Nephron (organoid): ENCODE measurements around the gene IPCEF1.

Experiments
- H3K27ac Mint-ChIP-seq, 3 experiments: 2 replicates each; pipeline ENCODE4 v1.8.0; 2020; ENCODE audit warnings: mixed read lengths in 3 of 3, mild to moderate bottlenecking in 2 of 3, moderate library complexity in 1 of 3
- H3K27me3 Mint-ChIP-seq: 2 replicates; pipeline ENCODE4 v1.8.0; 2021; ENCODE audit warnings: low read depth, mild to moderate bottlenecking, moderate library complexity, mixed read lengths
- H3K36me3 Mint-ChIP-seq: 2 replicates; pipeline ENCODE4 v1.8.0; 2020; ENCODE audit warnings: low read depth, mixed read lengths
- H3K4me1 Mint-ChIP-seq: 2 replicates; pipeline ENCODE4 v1.8.0; 2020; ENCODE audit warnings: mixed read lengths
- H3K4me3 Mint-ChIP-seq, 3 experiments: 2 replicates each; pipeline ENCODE4 v1.8.0; 2020; ENCODE audit warnings: mild to moderate bottlenecking in 3 of 3, mixed read lengths in 3 of 3, moderate library complexity in 2 of 3
- H3K9me3 Mint-ChIP-seq: 2 replicates; pipeline ENCODE4 v1.8.0; 2020; ENCODE audit warnings: mixed read lengths
- TF ChIP-seq, protein P1 (sequence below), 3 experiments: fragments of 200-600 bp; sonication (generic); IDR thresholded peaks; one replicate each; pipeline ENCODE4 v1.5.0; 2021; ENCODE audit warnings: antibody characterized with exemption in 3 of 3; ENCODE audit not compliant: unreplicated experiment in 3 of 3

The IPCEF1 gene

DNA sequence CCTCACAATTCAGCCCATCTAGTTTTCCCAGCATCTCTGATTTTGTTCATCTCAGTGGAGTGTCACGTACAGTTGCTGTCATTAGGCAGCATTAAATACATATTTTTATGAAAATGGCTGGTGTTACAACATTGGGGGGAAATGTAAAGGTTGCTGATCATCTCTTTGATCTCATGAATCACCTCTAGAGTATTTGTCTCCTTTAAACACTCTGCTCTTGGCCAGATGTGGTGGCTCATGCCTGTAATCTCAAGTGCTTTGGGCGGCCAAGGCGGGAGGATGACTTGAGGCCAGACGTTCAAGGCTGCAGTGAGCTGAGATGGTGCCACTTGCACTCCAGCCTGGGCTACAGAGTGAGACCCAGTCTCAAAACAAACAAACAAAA is 128.1 kb downstream of the IPCEF1 start:
- no peaks in the 10 kb centered on the region for H3K36me3 Mint-ChIP-seq
- no peak overlapping the region for H3K27ac Mint-ChIP-seq
- TF ChIP-seq, protein P1, sequence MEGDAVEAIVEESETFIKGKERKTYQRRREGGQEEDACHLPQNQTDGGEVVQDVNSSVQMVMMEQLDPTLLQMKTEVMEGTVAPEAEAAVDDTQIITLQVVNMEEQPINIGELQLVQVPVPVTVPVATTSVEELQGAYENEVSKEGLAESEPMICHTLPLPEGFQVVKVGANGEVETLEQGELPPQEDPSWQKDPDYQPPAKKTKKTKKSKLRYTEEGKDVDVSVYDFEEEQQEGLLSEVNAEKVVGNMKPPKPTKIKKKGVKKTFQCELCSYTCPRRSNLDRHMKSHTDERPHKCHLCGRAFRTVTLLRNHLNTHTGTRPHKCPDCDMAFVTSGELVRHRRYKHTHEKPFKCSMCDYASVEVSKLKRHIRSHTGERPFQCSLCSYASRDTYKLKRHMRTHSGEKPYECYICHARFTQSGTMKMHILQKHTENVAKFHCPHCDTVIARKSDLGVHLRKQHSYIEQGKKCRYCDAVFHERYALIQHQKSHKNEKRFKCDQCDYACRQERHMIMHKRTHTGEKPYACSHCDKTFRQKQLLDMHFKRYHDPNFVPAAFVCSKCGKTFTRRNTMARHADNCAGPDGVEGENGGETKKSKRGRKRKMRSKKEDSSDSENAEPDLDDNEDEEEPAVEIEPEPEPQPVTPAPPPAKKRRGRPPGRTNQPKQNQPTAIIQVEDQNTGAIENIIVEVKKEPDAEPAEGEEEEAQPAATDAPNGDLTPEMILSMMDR (IDR thresholded peaks at IDR 0.05; ENCODE audit: unreplicated experiment in 3 of 3) = no peak
- peaks cover 4% of the 10 kb centered on the region for H3K27me3 Mint-ChIP-seq
- H3K9me3 Mint-ChIP-seq = no peaks in the 10 kb centered on the region
- H3K4me3 Mint-ChIP-seq = no peak overlapping the region
- H3K4me1 Mint-ChIP-seq = no peaks in the 10 kb centered on the region

DNA sequence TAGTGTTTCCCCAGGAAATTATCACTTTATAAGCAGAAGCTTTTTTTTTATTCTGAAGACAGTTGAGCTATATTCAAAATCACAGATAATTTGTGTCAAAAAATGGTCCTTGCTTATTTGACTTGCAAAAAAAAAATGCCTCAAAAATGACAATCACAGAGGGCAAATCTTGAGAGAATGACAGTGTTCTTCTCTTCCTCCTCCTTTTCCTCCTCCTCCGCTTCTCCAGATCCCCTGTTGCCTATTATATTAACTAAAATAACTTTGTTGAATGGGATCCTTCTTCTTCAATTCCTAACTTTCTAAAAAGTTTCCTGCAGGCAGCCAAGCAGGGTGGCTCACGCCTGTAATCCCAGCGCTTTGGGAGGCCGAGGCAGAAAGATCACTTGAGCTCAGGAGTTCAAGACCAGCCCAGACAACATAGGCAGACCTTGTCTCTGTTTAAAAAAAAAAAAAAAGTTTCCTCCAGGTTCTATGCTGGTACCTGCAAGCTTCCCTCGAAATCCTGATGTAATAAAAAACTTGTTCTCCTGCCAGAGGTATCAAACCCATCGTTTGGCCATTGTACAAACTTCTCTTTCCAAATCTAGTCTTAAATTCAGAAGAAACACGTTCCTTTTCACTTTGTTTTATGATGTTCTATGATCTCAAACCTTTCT is 128.6 kb downstream of the IPCEF1 start:
- no peaks in the 10 kb centered on the region for H3K9me3 Mint-ChIP-seq
- TF ChIP-seq, protein P1 (IDR thresholded peaks at IDR 0.05; ENCODE audit: unreplicated experiment in 3 of 3) = no peak
- H3K27ac Mint-ChIP-seq = no peak overlapping the region
- H3K4me3 Mint-ChIP-seq = no peak overlapping the region
- no peaks in the 10 kb centered on the region for H3K4me1 Mint-ChIP-seq
- H3K27me3 Mint-ChIP-seq = peaks cover 4% of the 10 kb centered on the region
- H3K36me3 Mint-ChIP-seq = no peaks in the 10 kb centered on the region

- H3K27me3 Mint-ChIP-seq = peaks cover 4% of the 10 kb centered on the region
- H3K9me3 Mint-ChIP-seq = no peaks in the 10 kb centered on the region
- H3K4me1 Mint-ChIP-seq = no peaks in the 10 kb centered on the region
- TF ChIP-seq, protein P1 (IDR thresholded peaks at IDR 0.05; ENCODE audit: unreplicated experiment in 3 of 3) = no peak
- H3K27ac Mint-ChIP-seq = no peak overlapping the region
- no peaks in the 10 kb centered on the region for H3K36me3 Mint-ChIP-seq
- H3K4me3 Mint-ChIP-seq = no peak overlapping the region
These were observed 130.1 kb downstream of the IPCEF1 start for GRCh38 chr6:154226461-154226860.

GRCh38 chr6:154223296-154223695 is 133.3 kb downstream of the IPCEF1 start:
- peaks cover 6% of the 10 kb centered on the region for H3K4me1 Mint-ChIP-seq
- no peaks in the 10 kb centered on the region for H3K36me3 Mint-ChIP-seq
- peaks cover 4% of the 10 kb centered on the region for H3K27me3 Mint-ChIP-seq
- TF ChIP-seq, protein P1 (IDR thresholded peaks at IDR 0.05; ENCODE audit: unreplicated experiment in 3 of 3) = no peak
- H3K4me3 Mint-ChIP-seq = no peak overlapping the region
- H3K9me3 Mint-ChIP-seq = no peaks in the 10 kb centered on the region
- H3K27ac Mint-ChIP-seq = no peak overlapping the region

- peaks cover 12% of the 10 kb centered on the region for H3K4me1 Mint-ChIP-seq
- no peak overlapping the region for H3K4me3 Mint-ChIP-seq
These were observed 133.9 kb downstream of the IPCEF1 start for GRCh38 chr6:154222716-154223115.

DNA sequence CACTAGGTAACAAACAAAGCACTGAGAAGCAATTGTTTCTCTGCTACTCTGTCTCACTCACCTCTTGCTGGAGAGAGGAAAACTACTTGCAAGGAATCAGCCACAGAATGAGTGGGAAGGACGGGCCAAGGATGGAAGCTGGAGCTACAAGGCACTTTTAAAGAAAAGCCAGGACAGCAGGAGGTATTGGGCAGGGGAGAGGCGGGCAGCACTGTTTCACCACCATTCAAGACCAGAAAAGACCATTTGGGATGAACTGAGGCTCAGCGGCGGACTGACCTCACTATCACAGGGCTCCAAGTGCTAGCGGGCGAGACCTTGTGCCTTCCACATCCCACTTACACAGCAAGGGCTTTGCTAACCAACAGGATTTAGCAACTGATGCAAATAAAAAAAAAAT is 137.4 kb downstream of the IPCEF1 start:
- H3K27me3 Mint-ChIP-seq = no peaks in the 10 kb centered on the region
- H3K4me3 Mint-ChIP-seq = no peak overlapping the region
- no peak overlapping the region for H3K27ac Mint-ChIP-seq
- no peaks in the 10 kb centered on the region for H3K9me3 Mint-ChIP-seq
- H3K4me1 Mint-ChIP-seq = peaks cover 12% of the 10 kb centered on the region
- TF ChIP-seq, protein P1 (IDR thresholded peaks at IDR 0.05; ENCODE audit: unreplicated experiment in 3 of 3) = no peak
- no peaks in the 10 kb centered on the region for H3K36me3 Mint-ChIP-seq

More at GRCh38 chr6:154222716-154223115, 133.9 kb downstream of the IPCEF1 start:
- TF ChIP-seq, protein P1 (IDR thresholded peaks at IDR 0.05; ENCODE audit: unreplicated experiment in 3 of 3) = no peak
- H3K27me3 Mint-ChIP-seq = peaks cover 4% of the 10 kb centered on the region
- H3K9me3 Mint-ChIP-seq = no peaks in the 10 kb centered on the region
- no peak overlapping the region for H3K27ac Mint-ChIP-seq
- no peaks in the 10 kb centered on the region for H3K36me3 Mint-ChIP-seq
